H9 (cell line): ENCODE results near the gene MAPK8IP1. TPM values are rescaled to one million over a fixed set of nuclear protein-coding genes. Genes with fewer than 3 reads are reported as not detected.

Experiments used
- DNase-seq: peaks from one replicate; pipeline ENCODE4 v3.0.0-alpha.2; 2017
- H2AFZ ChIP-seq: one replicate; pipeline ENCODE4 v1.6.1; 2013; ENCODE audit warnings: mild to moderate bottlenecking, low read length, control low read depth, moderate library complexity
- H2AK5ac ChIP-seq: 2 replicates; pipeline ENCODE4 v1.6.1; 2013; ENCODE audit warnings: low read length, control low read depth, mixed read lengths; ENCODE audit not compliant: insufficient read length
- H2BK120ac ChIP-seq: one replicate; pipeline ENCODE4 v1.6.1; 2013; ENCODE audit warnings: low read depth, mild to moderate bottlenecking, low read length, control low read depth, inconsistent platforms; ENCODE audit not compliant: poor library complexity, severe bottlenecking
- H2BK12ac ChIP-seq: 2 replicates; pipeline ENCODE4 v1.6.1; 2013; ENCODE audit warnings: low read length, control low read depth, mixed read lengths, low read depth; ENCODE audit not compliant: insufficient read length
- H2BK15ac ChIP-seq: 2 replicates; pipeline ENCODE4 v1.6.1; 2013; ENCODE audit warnings: low read depth, low read length, control low read depth
- H2BK20ac ChIP-seq: one replicate; pipeline ENCODE4 v1.6.1; 2013; ENCODE audit warnings: low read depth, mild to moderate bottlenecking, low read length, control low read depth, inconsistent platforms; ENCODE audit not compliant: poor library complexity, severe bottlenecking
- H2BK5ac ChIP-seq: 2 replicates; pipeline ENCODE4 v1.6.1; 2013; ENCODE audit warnings: low read length, control low read depth, mixed read lengths; ENCODE audit not compliant: insufficient read length
- H3K14ac ChIP-seq: 2 replicates; pipeline ENCODE4 v1.6.1; 2013; ENCODE audit warnings: low read length, control low read depth; ENCODE audit not compliant: insufficient read depth
- H3K18ac ChIP-seq: 2 replicates; pipeline ENCODE4 v1.6.1; 2013; ENCODE audit warnings: low read depth, mild to moderate bottlenecking, mixed read lengths, low read length, control low read depth; ENCODE audit not compliant: insufficient read length
- H3K23ac ChIP-seq: 2 replicates; pipeline ENCODE4 v1.6.1; 2013; ENCODE audit warnings: low read length, control low read depth, mixed read lengths, low read depth; ENCODE audit not compliant: insufficient read length
- H3K23me2 ChIP-seq: 2 replicates; pipeline ENCODE4 v1.6.1; 2013; ENCODE audit warnings: low read depth, mild to moderate bottlenecking, mixed read lengths, low read length, control low read depth; ENCODE audit not compliant: insufficient read length, poor library complexity, severe bottlenecking
- H3K27ac ChIP-seq: 2 replicates; pipeline ENCODE4 v1.5.1; 2013; ENCODE audit warnings: low read length, control low read depth, mixed read lengths, low read depth; ENCODE audit not compliant: insufficient read length
- H3K27me3 ChIP-seq: 2 replicates; pipeline ENCODE4 v1.6.1; 2013; ENCODE audit warnings: low read length, control low read depth, inconsistent platforms; ENCODE audit not compliant: insufficient read depth
- H3K4ac ChIP-seq: 2 replicates; pipeline ENCODE4 v1.6.1; 2013; ENCODE audit warnings: low read depth, mild to moderate bottlenecking, control low read depth, inconsistent platforms, low read length, moderate library complexity
- H3K4me1 ChIP-seq: 2 replicates; pipeline ENCODE4 v1.6.1; 2013; ENCODE audit warnings: low read length, control low read depth, inconsistent platforms; ENCODE audit not compliant: insufficient read depth
- H3K4me2 ChIP-seq: 2 replicates; pipeline ENCODE4 v1.6.1; 2013; ENCODE audit warnings: low read length, control low read depth, mixed read lengths; ENCODE audit not compliant: insufficient read length, insufficient read depth
- H3K56ac ChIP-seq: 2 replicates; pipeline ENCODE4 v1.6.1; 2013; ENCODE audit warnings: low read depth, mild to moderate bottlenecking, mixed read lengths, low read length, control low read depth; ENCODE audit not compliant: insufficient read length
- H3K79me1 ChIP-seq: 2 replicates; pipeline ENCODE4 v1.6.1; 2013; ENCODE audit warnings: low read depth, mild to moderate bottlenecking, moderate library complexity, low read length, control low read depth, inconsistent platforms; ENCODE audit not compliant: insufficient read depth, poor library complexity, severe bottlenecking
- H3K79me2 ChIP-seq: 2 replicates; pipeline ENCODE4 v1.6.1; 2013; ENCODE audit warnings: low read length, control low read depth, inconsistent platforms; ENCODE audit not compliant: insufficient read depth
- H3K9ac ChIP-seq: 2 replicates; pipeline ENCODE4 v1.6.1; 2013; ENCODE audit warnings: low read length, control low read depth, mixed read lengths; ENCODE audit not compliant: insufficient read length; ENCODE audit errors: extremely low read depth
- H3K9me3 ChIP-seq: one replicate; pipeline ENCODE4 v1.6.1; 2013; ENCODE audit warnings: low read depth, low read length, inconsistent platforms; ENCODE audit not compliant: control insufficient read depth
- H3T11ph ChIP-seq: one replicate; pipeline ENCODE4 v1.6.1; 2013; ENCODE audit warnings: mild to moderate bottlenecking, low read length, control low read depth, inconsistent platforms
- H4K20me1 ChIP-seq: one replicate; pipeline ENCODE4 v1.6.1; 2013; ENCODE audit not compliant: control insufficient read depth, insufficient read length, insufficient read depth
- H4K5ac ChIP-seq: 2 replicates; pipeline ENCODE4 v1.6.1; 2013; ENCODE audit warnings: low read depth, mild to moderate bottlenecking, mixed read lengths, low read length, control low read depth; ENCODE audit not compliant: insufficient read length
- H4K8ac ChIP-seq: replicated peaks from 2 replicates; pipeline ENCODE4 v1.6.1; 2013; ENCODE audit warnings: low read length, control low read depth, mixed read lengths, low read depth; ENCODE audit not compliant: insufficient read length
- H4K91ac ChIP-seq: 2 replicates; pipeline ENCODE4 v1.6.1; 2013; ENCODE audit warnings: low read depth, mild to moderate bottlenecking, moderate library complexity, mixed read lengths, low read length, control low read depth; ENCODE audit not compliant: insufficient read length
- H3K27ac Mint-ChIP-seq, 3 experiments: 2 replicates in 2 of 3; 3 replicates in 1 of 3; pipeline ENCODE4 v1.8.0; 2020 to 2021; ENCODE audit warnings: mixed read lengths in 3 of 3, mild to moderate bottlenecking in 1 of 3, moderate library complexity in 1 of 3
- H3K27me3 Mint-ChIP-seq: 2 replicates; pipeline ENCODE4 v1.8.0; 2021; ENCODE audit warnings: low read depth, mild to moderate bottlenecking, moderate library complexity, mixed read lengths
- H3K36me3 Mint-ChIP-seq, 3 experiments: 2 replicates in 2 of 3; 3 replicates in 1 of 3; pipeline ENCODE4 v1.8.0; 2020 to 2021; ENCODE audit warnings: low read depth in 3 of 3, mixed read lengths in 3 of 3; ENCODE audit not compliant: insufficient read depth in 1 of 3
- H3K4me1 Mint-ChIP-seq, 2 experiments: 2 replicates each; pipeline ENCODE4 v1.8.0; 2020; ENCODE audit warnings: mixed read lengths in 2 of 2
- H3K4me3 Mint-ChIP-seq, 2 experiments: 2 replicates in 1 of 2; 3 replicates in 1 of 2; pipeline ENCODE4 v1.8.0; 2020 to 2021; ENCODE audit warnings: mild to moderate bottlenecking in 2 of 2, mixed read lengths in 2 of 2, moderate library complexity in 1 of 2
- H3K9me3 Mint-ChIP-seq, 2 experiments: 2 replicates in 1 of 2; 3 replicates in 1 of 2; pipeline ENCODE4 v1.8.0; 2020; ENCODE audit warnings: mild to moderate bottlenecking in 2 of 2, mixed read lengths in 2 of 2, moderate library complexity in 1 of 2
- CTCF ChIP-seq: fragments of 200-600 bp; sonication (generic); conservative IDR thresholded peaks from 3 replicates; pipeline ENCODE4 v1.8.0; 2021; ENCODE audit warnings: antibody characterized with exemption, mild to moderate bottlenecking
- WGBS: extraction: QIAGEN DNeasy Blood & Tissue Kit; methylation state at CpG from one replicate; pipeline ENCODE4 v1.1.7; 2013; ENCODE audit warnings: missing lambda C conversion rate, low lambda C conversion rate, mixed read lengths; ENCODE audit not compliant: insufficient read length; ENCODE audit errors: extremely low coverage; 5-methylcytosine and 5-hydroxymethylcytosine counted together
- total RNA-seq: library from RNA; stranded (reverse); gene quantifications from 2 replicates; pipeline ENCODE4 v1.2.1, GENCODE V29; 2021

MAPK8IP1 gene
- total RNA-seq, 1 experiment from 2014 or later, result 30.2 TPM

DNA sequence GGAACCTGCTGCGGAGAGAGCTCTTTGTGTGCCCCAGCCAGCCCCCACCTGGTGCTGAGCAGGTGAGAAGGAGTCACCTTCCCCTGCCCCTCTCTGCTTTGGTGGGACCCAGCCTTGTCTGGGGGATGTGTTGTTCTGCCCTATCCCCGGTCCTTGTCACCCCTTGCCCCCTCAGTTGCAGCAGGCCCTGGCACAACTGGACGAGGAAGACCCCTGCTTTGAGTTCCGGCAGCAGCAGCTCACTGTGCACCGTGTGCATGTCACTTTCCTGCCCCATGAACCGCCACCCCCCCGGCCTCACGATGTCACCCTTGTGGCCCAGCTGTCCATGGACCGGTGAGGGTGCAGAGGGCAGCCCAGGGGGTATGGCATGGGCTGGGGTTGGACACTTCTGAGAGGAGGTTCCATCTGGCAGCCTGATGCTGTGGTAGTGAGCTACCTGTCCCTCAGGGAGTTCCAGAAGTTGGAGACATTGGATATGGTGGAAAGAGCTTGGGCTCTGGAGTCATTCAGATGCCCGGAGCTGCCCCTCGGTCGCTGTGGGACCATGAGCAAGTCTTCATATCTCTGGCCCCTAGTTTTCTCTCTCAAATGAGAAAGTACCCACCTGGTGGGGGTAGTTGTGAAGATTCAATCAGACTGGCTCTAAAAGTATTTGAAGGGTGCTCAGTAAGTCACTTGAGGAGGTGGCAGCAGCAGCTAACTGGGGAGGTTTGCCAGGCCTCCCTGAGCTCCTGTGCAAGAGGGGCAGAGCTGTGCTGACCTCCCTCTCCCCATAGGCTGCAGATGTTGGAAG, 41.3 kb downstream of the MAPK8IP1 start:
- no peak overlapping the region for H3K4me3 Mint-ChIP-seq
- Histone ChIP-seq H3K9ac (no peak overlapping the region), H3K9me3 (no peaks in the 10 kb centered on the region), H2AK5ac (no peak overlapping the region), H2BK15ac (no peak overlapping the region), H3K14ac (no peak overlapping the region), H2BK120ac (no peak overlapping the region), H3K79me2 (no peaks in the 10 kb centered on the region; the same call in 1 of the 2 replicates), H3T11ph (no peak overlapping the region), H3K4me2 (no peak overlapping the region), H3K23ac (no peak overlapping the region), H3K23me2 (peaks cover 5% of the 10 kb centered on the region), H4K5ac (no peak overlapping the region), H3K27me3 (no peaks in the 10 kb centered on the region), H3K56ac (no peak overlapping the region), H2AFZ (no peak overlapping the region), H3K4me1 (no peaks in the 10 kb centered on the region), H2BK20ac (no peak overlapping the region), H2BK5ac (no peak overlapping the region), H3K27ac (no peak overlapping the region), H3K79me1 (no peaks in the 10 kb centered on the region), H4K8ac (no peak overlapping the region), H4K91ac (no peak overlapping the region), H3K4ac (no peak overlapping the region), H2BK12ac (no peak overlapping the region), H3K18ac (no peak overlapping the region), H4K20me1 (no peaks in the 10 kb centered on the region)
- no peak overlapping the region for H3K27ac Mint-ChIP-seq
- peak; percentile 20 for DNase-seq
- no CpG with 5 or more reads among the region's 12 CpGs for WGBS
- peaks cover 22 to 59% (median 56%) of the 10 kb centered on the region in 3 experiments for H3K36me3 Mint-ChIP-seq
- TF ChIP-seq CTCF, result no peak
- no peaks in the 10 kb centered on the region for H3K9me3 Mint-ChIP-seq
- peaks cover 12 to 17% of the 10 kb centered on the region in 2 experiments for H3K4me1 Mint-ChIP-seq
- H3K27me3 Mint-ChIP-seq, result peaks cover 2% of the 10 kb centered on the region; the same call in 1 of the 2 replicates
